HCT116 (cell line): Measurements from ENCODE around the gene RANBP9. TPM values are rescaled to one million over a fixed set of nuclear protein-coding genes. Genes with fewer than 3 reads are reported as not detected.

Experiments used
- ATAC-seq: fragments of 200-7000 bp; cut with Tn5 transposase; 2 replicates; pipeline ENCODE4 v1.9.1; 2020; ENCODE audit warnings: mild to moderate bottlenecking, moderate library complexity
- BruUV-seq: library from RNA; stranded (reverse); fragments of 400-500 nt; replicated peaks from 2 replicates; lab custom pipeline; 2021; lab: Mats Ljungman, UMichigan
- CTCF ChIA-PET: fragments of 300-600 bp; sonication (Branson Sonifier 250); formaldehyde crosslinking; loops from one replicate; lab custom pipeline; 2021; ENCODE audit warnings: antibody characterized with exemption; lab: Charles Lee
- POLR2A ChIA-PET: fragments of 300-600, 350-600 bp; sonication (Branson Sonifier 250); formaldehyde crosslinking; loops from one replicate; lab custom pipeline; 2021; ENCODE audit warnings: antibody characterized with exemption; lab: Charles Lee
- RAD21 ChIA-PET, 2 experiments: fragments of 300-600 bp; sonication (Branson Sonifier 250); formaldehyde crosslinking; loops; one replicate each; lab custom pipeline; 2023; ENCODE audit warnings: low total read pairs in 2 of 2; ENCODE audit not compliant: uncharacterized antibody in 2 of 2, unreplicated experiment in 2 of 2, low non-redundant PET in 1 of 2; lab: Charles Lee
- DNase-seq: peaks from one replicate; pipeline ENCODE4 v3.0.0-alpha.2; 2010; ENCODE audit warnings: low read depth, low spot score
- H2AFZ ChIP-seq: fragments of 200-600 bp; shearing (Covaris generic), sonication (generic); 2 replicates; pipeline ENCODE4 v1.6.1; 2017; ENCODE audit warnings: low read depth, mixed run types, mixed read lengths, antibody characterized with exemption, low read length; ENCODE audit not compliant: poor library complexity, severe bottlenecking
- H3K27ac ChIP-seq: 2 replicates; pipeline ENCODE4 v1.5.1; 2012; ENCODE audit warnings: low read depth, low read length
- H3K27me3 ChIP-seq: fragments of 200-600 bp; sonication (generic); 2 replicates; pipeline ENCODE4 v1.6.1; 2016; ENCODE audit warnings: mixed run types, low read length, mixed read lengths; ENCODE audit not compliant: insufficient read depth
- H3K36me3 ChIP-seq, 2 experiments: fragments of 200-500 bp in 1 of 2; fragments of 200-600 bp in 1 of 2; sonication (Bioruptor generic) in 1 of 2; sonication (generic) in 1 of 2; 2 replicates each; pipeline versions ENCODE4 v1.5.1 to v1.6.1; 2014 to 2016; ENCODE audit warnings: low read length in 2 of 2, inconsistent platforms in 1 of 2, mixed read lengths in 1 of 2, mixed run types in 1 of 2; ENCODE audit not compliant: insufficient read depth in 2 of 2, control insufficient read depth in 1 of 2
- H3K4me1 ChIP-seq, 2 experiments: fragments of 200-600 bp in 1 of 2; sonication (generic) in 1 of 2; 2 replicates each; pipeline versions ENCODE4 v1.5.1 to v1.6.1; 2012 to 2017; ENCODE audit warnings: low read length in 2 of 2, inconsistent platforms in 1 of 2, mild to moderate bottlenecking in 1 of 2, mixed read lengths in 1 of 2, mixed run types in 1 of 2, moderate library complexity in 1 of 2; ENCODE audit not compliant: insufficient read depth in 2 of 2, control insufficient read depth in 1 of 2
- H3K4me2 ChIP-seq: fragments of 200-600 bp; sonication (generic); 2 replicates; pipeline ENCODE4 v1.6.1; 2017; ENCODE audit warnings: mixed run types, low read length, mixed read lengths
- H3K4me3 ChIP-seq, 2 experiments: fragments of 200-600 bp in 1 of 2; sonication (generic) in 1 of 2; replicated peaks in 1 of 2; 2 replicates each; pipeline ENCODE4 v1.5.1; 2011 to 2016; ENCODE audit warnings: low read length in 2 of 2, control low read depth in 1 of 2, low read depth in 1 of 2, mild to moderate bottlenecking in 1 of 2, mixed read lengths in 1 of 2, mixed run types in 1 of 2
- H3K79me2 ChIP-seq: fragments of 200-600 bp; sonication (generic); 2 replicates; pipeline ENCODE4 v1.6.1; 2017; ENCODE audit warnings: mild to moderate bottlenecking, mixed run types, low read length, moderate library complexity, mixed read lengths; ENCODE audit not compliant: insufficient read depth
- H3K9ac ChIP-seq: fragments of 200-600 bp; sonication (generic); 2 replicates; pipeline ENCODE4 v1.6.1; 2016; ENCODE audit warnings: low read length, mixed read lengths
- H3K9me2 ChIP-seq: fragments of 200-600 bp; sonication (generic), shearing (Covaris generic); 2 replicates; pipeline ENCODE4 v1.6.1; 2017; ENCODE audit warnings: mixed run types, mild to moderate bottlenecking, moderate library complexity; ENCODE audit not compliant: insufficient read depth
- H3K9me3 ChIP-seq, 2 experiments: fragments of 200-500 bp in 1 of 2; fragments of 200-600 bp in 1 of 2; sonication (Bioruptor generic) in 1 of 2; sonication (generic) in 1 of 2; 2 replicates each; pipeline ENCODE4 v1.6.1; 2014 to 2017; ENCODE audit warnings: low read length in 2 of 2, mixed read lengths in 2 of 2, inconsistent platforms in 1 of 2, low read depth in 1 of 2, mild to moderate bottlenecking in 1 of 2, mixed run types in 1 of 2, moderate library complexity in 1 of 2; ENCODE audit not compliant: control insufficient read depth in 1 of 2, insufficient read depth in 1 of 2
- H4K20me1 ChIP-seq: fragments of 200-600 bp; sonication (generic), shearing (Covaris generic); 2 replicates; pipeline ENCODE4 v1.6.1; 2017; ENCODE audit warnings: mixed run types, mild to moderate bottlenecking, moderate library complexity; ENCODE audit not compliant: insufficient read depth
- CBX3 ChIP-seq: IDR thresholded peaks from 2 replicates; pipeline ENCODE4 v1.6.1; 2012; ENCODE audit warnings: low read depth
- CEBPB ChIP-seq: IDR thresholded peaks from 2 replicates; pipeline ENCODE4 v1.6.1; 2012; ENCODE audit warnings: low read depth
- CTCF ChIP-seq, 3 experiments: fragments of 200-600 bp in 1 of 3; sonication (generic) in 1 of 3; IDR thresholded peaks in 2 of 3; conservative IDR thresholded peaks in 1 of 3; 2 replicates each; pipeline ENCODE4 v1.5.1; 2012 to 2017; ENCODE audit warnings: low read depth in 2 of 3, low read length in 2 of 3, antibody characterized with exemption in 1 of 3, borderline replicate concordance in 1 of 3, control low read depth in 1 of 3, mild to moderate bottlenecking in 1 of 3, mixed read lengths in 1 of 3, mixed run types in 1 of 3, moderate library complexity in 1 of 3; ENCODE audit not compliant: insufficient read depth in 1 of 3
- EGR1 ChIP-seq: IDR thresholded peaks from 2 replicates; pipeline ENCODE4 v1.6.1; 2012; ENCODE audit warnings: low read depth
- ELF1 ChIP-seq: IDR thresholded peaks from 2 replicates; pipeline ENCODE4 v1.6.1; 2012; ENCODE audit warnings: low read depth, borderline replicate concordance
- JUND ChIP-seq: IDR thresholded peaks from 2 replicates; pipeline ENCODE4 v1.6.1; 2012
- MAX ChIP-seq: IDR thresholded peaks from 2 replicates; pipeline ENCODE4 v1.6.1; 2012
- POLR2A ChIP-seq: IDR thresholded peaks from 2 replicates; pipeline ENCODE4 v1.7.0; 2011; ENCODE audit warnings: borderline replicate concordance; ENCODE audit not compliant: insufficient read depth, insufficient read length; ENCODE audit errors: extremely low read depth
- POLR2AphosphoS5 ChIP-seq: IDR thresholded peaks from 2 replicates; pipeline ENCODE4 v1.6.1; 2011; ENCODE audit warnings: mild to moderate bottlenecking, low read depth, low read length, moderate library complexity
- RAD21 ChIP-seq: IDR thresholded peaks from 2 replicates; pipeline ENCODE4 v1.6.1; 2012; ENCODE audit warnings: low read depth, mild to moderate bottlenecking
- SIN3A ChIP-seq: IDR thresholded peaks from 2 replicates; pipeline ENCODE4 v1.6.1; 2012; ENCODE audit warnings: low read depth
- SRF ChIP-seq: IDR thresholded peaks from 2 replicates; pipeline ENCODE4 v1.6.1; 2012; ENCODE audit warnings: low read depth
- TCF7L2 ChIP-seq: IDR thresholded peaks from 2 replicates; pipeline ENCODE4 v1.7.0; 2011; ENCODE audit warnings: borderline replicate concordance, inconsistent platforms; ENCODE audit not compliant: insufficient read depth, insufficient read length; ENCODE audit errors: extremely low read depth
- ZBTB33 ChIP-seq: IDR thresholded peaks from 2 replicates; pipeline ENCODE4 v1.6.1; 2011; ENCODE audit warnings: mild to moderate bottlenecking, low read length, moderate library complexity; ENCODE audit not compliant: insufficient replicate concordance; ENCODE audit errors: extremely low read depth
- ZNF274 ChIP-seq: fragments of 200-500 bp; sonication (Bioruptor generic); IDR thresholded peaks from 2 replicates; pipeline ENCODE4 v1.6.1; 2014; ENCODE audit warnings: mild to moderate bottlenecking, low read depth, low read length, inconsistent platforms
- intact Hi-C: fragments of 100-400 bp; cut with micrococcal nuclease; formaldehyde crosslinking; loops from 2 replicates; pipeline ENCODE4 v1.10.0; 2022
- total RNA-seq: library from RNA; stranded (reverse); gene quantifications from one replicate; pipeline ENCODE4 v1.2.1, GENCODE V29; 2021; ENCODE audit not compliant: unreplicated experiment

Gene RANBP9
- total RNA-seq, 1 experiment from 2014 or later = 48.0 TPM

GRCh38 chr6:13700232-13700631 is 11.4 kb downstream of the RANBP9 start:
- POLR2A ChIA-PET = no interaction called here
- TF ChIP-seq MAX (no peak), POLR2A (no peak), SIN3A (no peak), CEBPB (no peak), CTCF (IDR thresholded peaks at IDR 0.05 in 2 of 3, conservative IDR thresholded peaks at IDR 0.05 in 1 of 3; ENCODE audit: borderline replicate concordance in 1 of 3, insufficient read depth in 1 of 3, low read depth in 2 of 3, low read length in 2 of 3) (no peak), CBX3 (no peak), ELF1 (no peak), SRF (no peak), EGR1 (no peak), POLR2AphosphoS5 (no peak), ZNF274 (no peak), RAD21 (no peak), JUND (no peak), TCF7L2 (no peak), ZBTB33 (no peak)
- no TSS peak for BruUV-seq

More at GRCh38 chr6:13700232-13700631, 11.4 kb downstream of the RANBP9 start:
- Histone ChIP-seq H3K9me2 (no peaks in the 10 kb centered on the region), H4K20me1 (peaks cover 14% of the 10 kb centered on the region; the same call in 1 of the 2 replicates), H3K4me1 (0 out of 4 replicates have a peak, but pooled peaks cover 0 to 4% of the 10 kb centered on the region in 2 experiments), H3K4me3 (no peak overlapping the region), H3K27ac (no peak overlapping the region), H2AFZ (no peak overlapping the region), H3K27me3 (no peaks in the 10 kb centered on the region), H3K4me2 (no peak overlapping the region), H3K9ac (no peak overlapping the region), H3K79me2 (peaks cover 99% of the 10 kb centered on the region), H3K36me3 (0 out of 4 replicates have a peak, but pooled peaks cover 0 to 2% of the 10 kb centered on the region in 2 experiments), H3K9me3 (no peaks in the 10 kb centered on the region)
- ChIA-PET RAD21 (no interaction called here), CTCF (no interaction called here)
- ATAC-seq (no peak), DNase-seq (no peak)
- intact Hi-C loops = no loop called here
